ENCODE results near the gene PRM1. TPM values are rescaled to one million over a fixed set of nuclear protein-coding genes. Genes with fewer than 3 reads are reported as not detected.
"Not testable (repeated sequence)": the region's sequence is repeated elsewhere in the genome, so short reads cannot be mapped to it uniquely, and the experiment has no call there.

PRM1 gene
- total RNA-seq, 1 donor from 2014 or later, result not detected

DNA sequence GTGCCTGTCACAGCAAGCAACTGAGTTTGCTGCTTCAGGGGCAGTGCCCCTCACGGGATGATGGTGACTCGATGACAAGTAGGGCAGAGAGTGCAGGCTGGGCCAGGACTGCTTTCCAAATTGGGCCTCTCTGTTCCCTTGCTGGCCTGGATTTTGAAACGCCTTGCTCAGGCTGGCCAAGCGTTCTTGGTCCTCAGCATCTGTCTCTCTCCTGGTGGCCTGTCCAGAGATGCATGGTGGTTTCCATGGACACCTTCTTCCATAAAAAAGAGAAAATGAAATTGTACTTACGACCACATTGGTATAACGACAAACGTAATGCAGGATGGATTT lies 19.4 kb upstream of the PRM1 start:
- H3K36me3 Mint-ChIP-seq, result no peaks in the 10 kb centered on the region
- no peak overlapping the region for H3K27ac Mint-ChIP-seq
- no peak for DNase-seq (ENCODE audit: low spot score in 2 of 2, unreplicated experiment in 2 of 2)
- TF ChIP-seq, protein P1, sequence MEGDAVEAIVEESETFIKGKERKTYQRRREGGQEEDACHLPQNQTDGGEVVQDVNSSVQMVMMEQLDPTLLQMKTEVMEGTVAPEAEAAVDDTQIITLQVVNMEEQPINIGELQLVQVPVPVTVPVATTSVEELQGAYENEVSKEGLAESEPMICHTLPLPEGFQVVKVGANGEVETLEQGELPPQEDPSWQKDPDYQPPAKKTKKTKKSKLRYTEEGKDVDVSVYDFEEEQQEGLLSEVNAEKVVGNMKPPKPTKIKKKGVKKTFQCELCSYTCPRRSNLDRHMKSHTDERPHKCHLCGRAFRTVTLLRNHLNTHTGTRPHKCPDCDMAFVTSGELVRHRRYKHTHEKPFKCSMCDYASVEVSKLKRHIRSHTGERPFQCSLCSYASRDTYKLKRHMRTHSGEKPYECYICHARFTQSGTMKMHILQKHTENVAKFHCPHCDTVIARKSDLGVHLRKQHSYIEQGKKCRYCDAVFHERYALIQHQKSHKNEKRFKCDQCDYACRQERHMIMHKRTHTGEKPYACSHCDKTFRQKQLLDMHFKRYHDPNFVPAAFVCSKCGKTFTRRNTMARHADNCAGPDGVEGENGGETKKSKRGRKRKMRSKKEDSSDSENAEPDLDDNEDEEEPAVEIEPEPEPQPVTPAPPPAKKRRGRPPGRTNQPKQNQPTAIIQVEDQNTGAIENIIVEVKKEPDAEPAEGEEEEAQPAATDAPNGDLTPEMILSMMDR (IDR thresholded peaks at IDR 0.05; ENCODE audit: unreplicated experiment), result no peak
- no peaks in the 10 kb centered on the region for H3K9me3 Mint-ChIP-seq
- H3K4me3 Mint-ChIP-seq, result no peak overlapping the region
- H3K27me3 Mint-ChIP-seq (ENCODE audit: low read depth), result no peaks in the 10 kb centered on the region
- H3K4me1 Mint-ChIP-seq, result peaks cover 44% of the 10 kb centered on the region

DNA sequence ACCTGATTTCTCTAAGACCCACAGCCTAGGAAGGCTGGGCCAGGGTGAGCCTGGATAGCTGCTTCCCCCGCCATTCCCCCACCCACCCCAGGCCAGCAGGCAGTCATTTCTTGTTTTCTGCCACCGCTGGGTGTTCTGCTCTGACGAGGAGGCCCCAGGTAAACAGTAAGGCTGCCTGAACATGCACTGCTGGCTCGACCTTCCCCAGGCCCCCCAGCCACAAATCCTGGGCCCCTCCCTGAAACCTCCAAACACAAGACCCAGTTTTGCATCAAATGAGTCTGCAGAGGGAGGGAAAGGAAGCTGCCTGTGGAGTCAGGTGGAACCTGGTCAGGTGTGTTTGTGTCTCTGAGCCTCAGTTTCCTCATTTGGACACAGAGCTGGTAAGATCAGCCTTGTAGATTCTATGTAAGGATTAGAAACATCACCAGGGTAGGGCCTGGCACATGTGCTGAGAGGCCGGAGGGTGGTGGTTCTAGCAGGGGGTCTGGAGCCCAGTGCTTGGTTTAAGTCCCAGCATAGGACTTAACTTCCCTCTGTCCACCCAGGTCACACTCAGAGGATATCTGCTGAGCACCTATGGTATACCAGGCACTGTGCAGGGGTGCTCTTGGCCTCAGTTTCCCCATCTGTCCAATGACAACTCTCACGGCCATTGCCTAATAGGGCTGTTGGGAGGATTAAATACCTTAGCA lies 18.9 kb upstream of the PRM1 start:
- H3K27me3 Mint-ChIP-seq (ENCODE audit: low read depth), result no peaks in the 10 kb centered on the region
- TF ChIP-seq, protein P1 (IDR thresholded peaks at IDR 0.05; ENCODE audit: unreplicated experiment), result no peak
- H3K4me1 Mint-ChIP-seq, result peaks cover 44% of the 10 kb centered on the region
- no peak overlapping the region for H3K4me3 Mint-ChIP-seq
- DNase-seq (ENCODE audit: low spot score in 2 of 2, unreplicated experiment in 2 of 2), result no peak
- H3K9me3 Mint-ChIP-seq, result no peaks in the 10 kb centered on the region
- H3K27ac Mint-ChIP-seq, result no peak overlapping the region
- H3K36me3 Mint-ChIP-seq, result no peaks in the 10 kb centered on the region

DNA sequence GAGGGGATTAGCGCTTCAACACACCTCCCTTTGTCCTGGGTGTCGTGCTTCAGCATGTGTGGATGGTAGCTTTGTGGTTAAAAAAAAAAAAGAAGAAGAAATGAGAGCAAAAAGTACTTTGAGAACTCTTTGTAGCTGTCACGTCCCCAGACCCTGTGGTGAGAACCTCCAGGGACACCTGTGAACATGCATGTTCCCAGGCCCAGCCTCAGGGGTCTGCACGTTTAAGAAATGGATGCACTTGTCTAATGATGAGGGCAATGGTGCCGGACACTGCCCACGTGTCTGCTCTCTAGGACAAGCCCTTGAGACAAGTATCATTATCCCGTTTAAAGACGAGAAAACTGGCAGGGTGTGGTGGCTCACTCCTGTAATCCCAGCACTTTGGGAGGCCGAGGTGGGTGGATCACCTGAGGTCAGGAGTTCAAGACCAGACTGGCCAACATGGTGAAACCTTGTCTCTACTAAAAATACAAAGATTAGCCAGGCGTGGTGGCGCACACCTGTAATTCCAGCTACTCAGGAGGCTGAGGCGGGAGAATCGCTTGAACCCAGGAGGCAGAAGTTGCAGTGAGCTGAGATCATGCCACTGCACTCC lies 17.9 kb upstream of the PRM1 start:
- H3K4me3 Mint-ChIP-seq; H3K9me3 Mint-ChIP-seq; H3K27me3 Mint-ChIP-seq (ENCODE audit: low read depth); DNase-seq (ENCODE audit: low spot score in 2 of 2, unreplicated experiment in 2 of 2); H3K36me3 Mint-ChIP-seq: not testable (repeated sequence)
- Mint-ChIP-seq H3K4me1 (peaks cover 41% of the 10 kb centered on the region), H3K27ac (peak overlapping the region; percentile 47)

DNA sequence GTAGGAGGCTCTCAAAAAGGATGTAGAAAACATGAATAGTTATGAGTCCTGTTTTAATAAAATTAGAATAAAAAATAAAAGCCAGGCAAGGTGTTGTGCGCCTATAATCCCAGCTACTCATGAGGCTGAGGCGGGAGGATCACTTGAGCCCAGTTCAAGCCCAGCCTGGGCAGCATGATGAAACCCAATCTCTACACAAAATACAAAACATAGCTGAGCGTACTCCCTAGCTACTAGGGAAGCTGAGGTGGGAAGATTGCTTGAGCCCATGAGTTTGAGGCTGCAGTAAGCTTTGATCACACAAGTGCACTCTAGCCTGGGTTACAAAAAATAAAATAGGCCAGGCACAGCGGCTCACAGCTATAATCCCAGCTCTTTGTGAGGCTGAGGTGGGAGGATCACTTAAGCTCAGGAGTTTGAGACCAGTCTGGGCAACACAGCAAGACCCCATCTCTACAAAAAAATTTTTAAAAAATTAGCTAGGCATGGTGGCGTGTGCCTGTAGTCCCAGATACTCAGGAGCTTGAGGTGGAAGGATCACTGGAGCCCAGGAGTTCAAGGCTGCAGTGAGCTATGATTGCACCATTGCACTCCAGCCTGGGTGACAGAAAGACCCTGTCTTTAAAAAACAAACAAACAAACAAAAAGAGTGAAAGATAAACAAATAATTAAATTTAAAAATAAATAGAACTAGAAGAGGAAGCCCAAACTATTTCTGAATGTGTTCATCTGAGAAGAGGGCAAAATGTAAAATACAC lies 17.2 kb upstream of the PRM1 start:
- no peaks in the 10 kb centered on the region for H3K27me3 Mint-ChIP-seq (ENCODE audit: low read depth)
- H3K4me1 Mint-ChIP-seq, result peaks cover 33% of the 10 kb centered on the region
- H3K9me3 Mint-ChIP-seq, result no peaks in the 10 kb centered on the region
- no peak for DNase-seq (ENCODE audit: low spot score in 2 of 2, unreplicated experiment in 2 of 2)
- H3K4me3 Mint-ChIP-seq, result no peak overlapping the region
- H3K27ac Mint-ChIP-seq, result no peak overlapping the region
- no peaks in the 10 kb centered on the region for H3K36me3 Mint-ChIP-seq
- TF ChIP-seq, protein P1 (IDR thresholded peaks at IDR 0.05; ENCODE audit: unreplicated experiment), result no peak

DNA sequence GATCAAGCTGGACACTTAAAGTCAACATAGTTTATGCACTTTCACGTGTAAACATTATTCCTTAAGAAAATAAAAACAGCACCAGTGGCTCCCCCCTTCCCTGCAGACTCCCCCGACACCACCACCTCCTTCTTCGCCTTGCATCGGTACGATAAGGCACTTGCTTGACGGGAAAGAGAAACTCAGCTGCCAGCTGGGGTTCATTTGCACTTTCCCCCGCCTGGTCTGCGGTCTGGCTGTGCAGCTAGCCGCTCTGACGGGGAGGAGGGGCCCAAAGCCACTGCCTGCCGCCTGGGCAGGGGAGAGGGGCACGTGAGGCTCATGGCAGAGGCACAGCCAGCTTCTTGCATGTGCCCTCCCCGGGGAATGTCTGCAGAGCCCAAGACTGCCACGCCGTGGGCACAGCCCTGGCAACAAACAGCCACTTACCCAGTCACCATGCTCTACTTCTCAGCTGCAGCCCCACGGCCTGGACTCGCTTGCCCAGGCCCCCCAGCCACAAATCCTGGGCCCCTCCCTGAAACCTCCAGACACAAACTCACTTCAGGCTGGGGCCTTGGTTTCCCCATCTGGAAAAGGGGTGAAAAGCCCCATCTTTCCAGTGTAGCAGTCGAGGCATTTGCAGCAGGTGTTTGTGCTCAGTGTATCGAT lies 16.5 kb upstream of the PRM1 start:
- H3K36me3 Mint-ChIP-seq, result no peaks in the 10 kb centered on the region
- DNase-seq (ENCODE audit: low spot score in 2 of 2, unreplicated experiment in 2 of 2), result peak in 1 of 2 experiments; percentile 50
- peak overlapping the region; percentile 7 for H3K4me3 Mint-ChIP-seq
- no peaks in the 10 kb centered on the region for H3K9me3 Mint-ChIP-seq
- H3K27me3 Mint-ChIP-seq (ENCODE audit: low read depth), result no peaks in the 10 kb centered on the region
- TF ChIP-seq, protein P1 (IDR thresholded peaks at IDR 0.05; ENCODE audit: unreplicated experiment), result no peak
- H3K4me1 Mint-ChIP-seq, result peaks cover 32% of the 10 kb centered on the region
- H3K27ac Mint-ChIP-seq, result peak overlapping the region; percentile 82

All from mesothelial cell of epicardium (in vitro differentiated cells).